Astrocyte (in vitro differentiated cells and primary cell): Measurements from ENCODE around the gene PSMA7. TPM values are rescaled to one million over a fixed set of nuclear protein-coding genes. Genes with fewer than 3 reads are reported as not detected.

Source experiments
- DNase-seq: peaks from one replicate; pipeline ENCODE4 v3.0.0-alpha.2; 2010; ENCODE audit warnings: low read depth
- FAIRE-seq: peaks from 2 replicates; lab custom pipeline; 2011; peaks lifted over from hg19 to GRCh38; lab: Jason Lieb, UNC
- H2AFZ ChIP-seq: 2 replicates; pipeline ENCODE4 v1.6.0; 2012; ENCODE audit warnings: low read depth, low read length, inconsistent platforms
- H3K27ac ChIP-seq: 2 replicates; pipeline ENCODE4 v1.5.1; 2011; ENCODE audit warnings: low read depth, low read length, inconsistent platforms
- H3K27me3 ChIP-seq: 2 replicates; pipeline ENCODE4 v1.6.0; 2011; ENCODE audit warnings: low read length, inconsistent platforms; ENCODE audit not compliant: insufficient read depth
- H3K36me3 ChIP-seq: 2 replicates; pipeline ENCODE4 v1.5.1; 2011; ENCODE audit warnings: low read length, inconsistent platforms; ENCODE audit not compliant: insufficient read depth
- H3K4me1 ChIP-seq: 2 replicates; pipeline ENCODE4 v1.5.1; 2011; ENCODE audit warnings: low read length, inconsistent platforms; ENCODE audit not compliant: insufficient read depth
- H3K4me2 ChIP-seq: 2 replicates; pipeline ENCODE4 v1.6.0; 2012; ENCODE audit warnings: low read length, inconsistent platforms
- H3K4me3 ChIP-seq: 2 replicates; pipeline ENCODE4 v1.5.1; 2011; ENCODE audit warnings: low read depth, mild to moderate bottlenecking, low read length, inconsistent platforms; ENCODE audit not compliant: insufficient read depth
- H3K79me2 ChIP-seq: 2 replicates; pipeline ENCODE4 v1.6.0; 2012; ENCODE audit warnings: mild to moderate bottlenecking, low read length, inconsistent platforms; ENCODE audit not compliant: insufficient read depth
- H3K9ac ChIP-seq: 2 replicates; pipeline ENCODE4 v1.6.0; 2012; ENCODE audit warnings: mild to moderate bottlenecking, low read length, inconsistent platforms
- H3K9me3 ChIP-seq: 2 replicates; pipeline ENCODE4 v1.5.1; 2012; ENCODE audit warnings: low read depth, mild to moderate bottlenecking, low read length, inconsistent platforms; ENCODE audit not compliant: insufficient read depth
- H4K20me1 ChIP-seq: 2 replicates; pipeline ENCODE4 v1.6.0; 2012; ENCODE audit warnings: low read length, inconsistent platforms; ENCODE audit not compliant: insufficient read depth
- H3K27ac Mint-ChIP-seq: one replicate; pipeline ENCODE4 v1.8.0; 2021; ENCODE audit warnings: mild to moderate bottlenecking, mixed read lengths; ENCODE audit not compliant: unreplicated experiment
- H3K27me3 Mint-ChIP-seq: one replicate; pipeline ENCODE4 v1.8.0; 2021; ENCODE audit warnings: low read depth, mixed read lengths; ENCODE audit not compliant: unreplicated experiment
- H3K36me3 Mint-ChIP-seq: one replicate; pipeline ENCODE4 v1.8.0; 2021; ENCODE audit warnings: low read depth, mixed read lengths; ENCODE audit not compliant: unreplicated experiment
- H3K4me1 Mint-ChIP-seq: one replicate; pipeline ENCODE4 v1.8.0; 2021; ENCODE audit warnings: low read depth, mixed read lengths; ENCODE audit not compliant: unreplicated experiment
- H3K4me3 Mint-ChIP-seq: one replicate; pipeline ENCODE4 v1.8.0; 2021; ENCODE audit warnings: mild to moderate bottlenecking, moderate library complexity, mixed read lengths; ENCODE audit not compliant: unreplicated experiment
- H3K9me3 Mint-ChIP-seq: one replicate; pipeline ENCODE4 v1.8.0; 2021; ENCODE audit warnings: mild to moderate bottlenecking, mixed read lengths; ENCODE audit not compliant: unreplicated experiment
- CTCF ChIP-seq: IDR thresholded peaks from 2 replicates; pipeline ENCODE4 v1.5.1; 2011; ENCODE audit warnings: low read depth, mild to moderate bottlenecking, inconsistent platforms, low read length, moderate library complexity; ENCODE audit not compliant: insufficient read depth
- EZH2 ChIP-seq: IDR thresholded peaks from 2 replicates; pipeline ENCODE4 v1.6.1; 2012; ENCODE audit warnings: mild to moderate bottlenecking, low read length, inconsistent platforms; ENCODE audit not compliant: insufficient read depth
- total RNA-seq: library from RNA; stranded (reverse); gene quantifications from 2 replicates; pipeline ENCODE4 v1.2.1, GENCODE V29; 2021

Gene PSMA7
- total RNA-seq, 1 donor from 2014 or later, result 324 TPM

GRCh38 chr20:62163986-62164762 lies 21.0 kb upstream of the PSMA7 start:
- no peak overlapping the region for H3K4me3 Mint-ChIP-seq
- H3K27me3 Mint-ChIP-seq, result no peaks in the 10 kb centered on the region
- peaks cover 17% of the 10 kb centered on the region for H3K4me1 Mint-ChIP-seq
- Histone ChIP-seq H3K4me1 (peaks cover 26% of the 10 kb centered on the region), H2AFZ (no peak overlapping the region), H3K27ac (no peak overlapping the region), H3K4me3 (no peak overlapping the region), H3K27me3 (no peaks in the 10 kb centered on the region), H3K4me2 (no peak overlapping the region), H3K9me3 (no peaks in the 10 kb centered on the region), H3K36me3 (peaks cover 13% of the 10 kb centered on the region), H4K20me1 (peaks cover 17% of the 10 kb centered on the region), H3K79me2 (peaks cover 16% of the 10 kb centered on the region), H3K9ac (no peak overlapping the region)
- DNase-seq, result no peak
- H3K9me3 Mint-ChIP-seq, result no peaks in the 10 kb centered on the region
- peaks cover 17% of the 10 kb centered on the region for H3K36me3 Mint-ChIP-seq
- no peak for FAIRE-seq
- H3K27ac Mint-ChIP-seq, result no peak overlapping the region
- TF ChIP-seq EZH2, result no peak
- no peak for TF ChIP-seq CTCF

- Histone ChIP-seq H4K20me1 (peaks cover 24% of the 10 kb centered on the region), H3K79me2 (peaks cover 22% of the 10 kb centered on the region), H3K36me3 (peaks cover 13% of the 10 kb centered on the region), H3K27ac (no peak overlapping the region), H3K9me3 (no peaks in the 10 kb centered on the region), H3K4me2 (no peak overlapping the region), H3K27me3 (no peaks in the 10 kb centered on the region), H3K4me3 (no peak overlapping the region), H3K9ac (no peak overlapping the region), H2AFZ (no peak overlapping the region), H3K4me1 (peaks cover 28% of the 10 kb centered on the region)
- no peaks in the 10 kb centered on the region for H3K27me3 Mint-ChIP-seq
- H3K4me3 Mint-ChIP-seq, result no peak overlapping the region
- no peak for TF ChIP-seq EZH2
- TF ChIP-seq CTCF, result no peak
- H3K27ac Mint-ChIP-seq, result no peak overlapping the region
- H3K9me3 Mint-ChIP-seq, result no peaks in the 10 kb centered on the region
- FAIRE-seq (no peak), DNase-seq (no peak)
- peaks cover 17% of the 10 kb centered on the region for H3K36me3 Mint-ChIP-seq
- peaks cover 19% of the 10 kb centered on the region for H3K4me1 Mint-ChIP-seq
Observed at GRCh38 chr20:62163485-62163865, 20.3 kb upstream of the PSMA7 start.

- Histone ChIP-seq H3K9me3 (no peaks in the 10 kb centered on the region), H3K36me3 (peaks cover 13% of the 10 kb centered on the region), H3K79me2 (peaks cover 28% of the 10 kb centered on the region), H4K20me1 (peaks cover 29% of the 10 kb centered on the region), H3K9ac (no peak overlapping the region), H3K27ac (no peak overlapping the region), H3K27me3 (no peaks in the 10 kb centered on the region), H3K4me1 (peaks cover 28% of the 10 kb centered on the region), H3K4me2 (no peak overlapping the region), H2AFZ (no peak overlapping the region), H3K4me3 (no peak overlapping the region)
- Mint-ChIP-seq H3K4me3 (no peak overlapping the region), H3K4me1 (peaks cover 19% of the 10 kb centered on the region), H3K36me3 (peaks cover 21% of the 10 kb centered on the region), H3K9me3 (no peaks in the 10 kb centered on the region), H3K27ac (no peak overlapping the region), H3K27me3 (no peaks in the 10 kb centered on the region)
- FAIRE-seq (no peak), DNase-seq (no peak)
- TF ChIP-seq EZH2 (no peak), CTCF (no peak)
Observed at GRCh38 chr20:62162765-62163484, 19.7 kb upstream of the PSMA7 start.
